Measurements from ENCODE around the gene RSPO4. TPM values are rescaled to one million over a fixed set of nuclear protein-coding genes. Genes with fewer than 3 reads are reported as not detected.

RSPO4 gene
- total and polyA plus RNA-seq, 2 donors (not counting 3 experiments of a cell fraction or from before 2014, with no cell fraction given), result not detected

GRCh38 chr20:922781-923180 is 79.3 kb downstream of the RSPO4 start:
- Histone ChIP-seq H3K27me3 (ENCODE audit: control insufficient read depth in 2 of 2, insufficient read depth in 2 of 2, low read length in 2 of 2) (no peaks in the 10 kb centered on the region), H3K4me2 (ENCODE audit: insufficient read depth, low read length) (no peak overlapping the region), H3K9ac (replicated peaks; ENCODE audit: extremely low read depth, insufficient read depth, low read length) (no peak overlapping the region), H3K36me3 (ENCODE audit: control insufficient read depth in 2 of 2, extremely low read depth in 1 of 2, insufficient read depth in 2 of 2, low read length in 2 of 2) (no peaks in the 10 kb centered on the region), H3K27ac (ENCODE audit: insufficient read depth, low read depth, low read length) (no peak overlapping the region), H4K20me1 (replicated peaks; ENCODE audit: control insufficient read depth, extremely low read depth, insufficient read depth, low read length) (no peaks in the 10 kb centered on the region), H3K9me1 (replicated peaks; ENCODE audit: control insufficient read depth, extremely low read depth, insufficient read depth, low read length) (no peaks in the 10 kb centered on the region), H3K9me3 (replicated peaks; ENCODE audit: control insufficient read depth, insufficient read depth, low read length) (no peaks in the 10 kb centered on the region), H3K79me2 (ENCODE audit: control insufficient read depth, insufficient read depth, low read length) (no peaks in the 10 kb centered on the region), H3K4me1 (ENCODE audit: control insufficient read depth, extremely low read depth, insufficient read depth, low read length) (no peaks in the 10 kb centered on the region), H2AFZ (ENCODE audit: low read depth, low read length) (no peak overlapping the region), H3K4me3 (replicated peaks in 1 of 3; ENCODE audit: insufficient read depth in 1 of 3, low read depth in 1 of 3, low read length in 3 of 3) (no peak overlapping the region)
- intact Hi-C loops (cut with micrococcal nuclease), result no loop called here
- dilution Hi-C loops (cut with MboI; ENCODE audit: extremely low pct_ligation_motif_present, low sequenced_read_pairs), result no loop called here
- CTCF ChIA-PET, result no interaction called here
- DNase-seq (ENCODE audit: low read depth, low spot score) (no peak), FAIRE-seq (no peak)
- TF ChIP-seq EZH2 (IDR thresholded peaks at IDR 0.05; ENCODE audit: borderline replicate concordance, low read depth, low read length, severe bottlenecking) (no peak), FOS (IDR thresholded peaks at IDR 0.05; ENCODE audit: borderline replicate concordance, insufficient read depth, low read length) (no peak), MAX (IDR thresholded peaks at IDR 0.05; ENCODE audit: insufficient read depth, insufficient read length) (no peak), CTCF (IDR thresholded peaks at IDR 0.05; ENCODE audit: extremely low read depth in 1 of 2, insufficient read depth in 1 of 2, low read depth in 1 of 2, low read length in 2 of 2) (no peak), MYC (IDR thresholded peaks at IDR 0.05; ENCODE audit: low read depth, low read length) (no peak), JUN (IDR thresholded peaks at IDR 0.05; ENCODE audit: borderline replicate concordance, insufficient read depth, insufficient read length, low read depth) (no peak), POLR2A (IDR thresholded peaks at IDR 0.05; ENCODE audit: low read depth, low read length) (no peak), POLR2AphosphoS5 (IDR thresholded peaks at IDR 0.05; ENCODE audit: insufficient read depth, low read depth, low read length) (no peak), GATA2 (IDR thresholded peaks at IDR 0.05; ENCODE audit: insufficient read depth, insufficient read length, low read depth, low read length) (no peak)
- POLR2A ChIA-PET, result no interaction called here
- no TSS peak for BruUV-seq (replicated peaks)
